Mesenchymal stem cell (in vitro differentiated cells and primary cell): ENCODE results near the gene A1BG.

ENCODE experiments used
- DNase-seq: peaks from one replicate; pipeline ENCODE4 v3.0.0-alpha.2; 2013
- H2AFZ ChIP-seq: one replicate; pipeline ENCODE4 v1.6.1; 2013; ENCODE audit warnings: low read depth, mild to moderate bottlenecking, control low read depth, inconsistent platforms, low read length, moderate library complexity
- H2AK5ac ChIP-seq: 2 replicates; pipeline ENCODE4 v1.6.1; 2013; ENCODE audit warnings: low read length, moderate library complexity, mild to moderate bottlenecking, inconsistent platforms; ENCODE audit not compliant: severe bottlenecking
- H2BK120ac ChIP-seq: one replicate; pipeline ENCODE4 v1.6.1; 2013; ENCODE audit warnings: low read depth, mild to moderate bottlenecking, inconsistent platforms, low read length, moderate library complexity
- H2BK12ac ChIP-seq, 2 experiments: one replicate each; pipeline ENCODE4 v1.6.1; 2013; ENCODE audit warnings: inconsistent platforms in 2 of 2, low read length in 2 of 2, mild to moderate bottlenecking in 2 of 2, moderate library complexity in 2 of 2, control low read depth in 1 of 2
- H2BK15ac ChIP-seq: one replicate; pipeline ENCODE4 v1.6.1; 2013; ENCODE audit warnings: mild to moderate bottlenecking, low read depth, inconsistent platforms; ENCODE audit not compliant: poor library complexity, severe bottlenecking
- H2BK5ac ChIP-seq: 2 replicates; pipeline ENCODE4 v1.6.1; 2013; ENCODE audit warnings: low read depth, mild to moderate bottlenecking, low read length, control low read depth, inconsistent platforms; ENCODE audit not compliant: poor library complexity, severe bottlenecking
- H3K14ac ChIP-seq, 2 experiments: one replicate each; pipeline ENCODE4 v1.6.1; 2013; ENCODE audit warnings: inconsistent platforms in 2 of 2, low read length in 2 of 2, control low read depth in 1 of 2, mild to moderate bottlenecking in 1 of 2, moderate library complexity in 1 of 2
- H3K18ac ChIP-seq, 2 experiments: one replicate each; pipeline ENCODE4 v1.6.1; 2013; ENCODE audit warnings: inconsistent platforms in 2 of 2, low read length in 2 of 2, control low read depth in 1 of 2, low read depth in 1 of 2, mild to moderate bottlenecking in 1 of 2
- H3K23ac ChIP-seq, 2 experiments: one replicate each; pipeline ENCODE4 v1.6.1; 2013; ENCODE audit warnings: inconsistent platforms in 2 of 2, low read length in 2 of 2, mild to moderate bottlenecking in 2 of 2, moderate library complexity in 2 of 2, control low read depth in 1 of 2
- H3K27ac ChIP-seq: 2 replicates; pipeline ENCODE4 v1.5.1; 2013; ENCODE audit warnings: mild to moderate bottlenecking, moderate library complexity, low read length, control low read depth, inconsistent platforms; ENCODE audit not compliant: poor library complexity, severe bottlenecking
- H3K27me3 ChIP-seq, 2 experiments: 2 replicates each; pipeline versions ENCODE4 v1.6.1 to v1.7.0; 2013; ENCODE audit warnings: low read length in 2 of 2, mild to moderate bottlenecking in 2 of 2, moderate library complexity in 2 of 2, control low read depth in 1 of 2, inconsistent platforms in 1 of 2; ENCODE audit not compliant: control insufficient read depth in 1 of 2, insufficient read depth in 1 of 2
- H3K36me3 ChIP-seq, 2 experiments: 2 replicates each; pipeline versions ENCODE4 v1.6.1 to v1.7.0; 2013; ENCODE audit warnings: low read length in 2 of 2, control low read depth in 1 of 2, inconsistent platforms in 1 of 2, low read depth in 1 of 2, mild to moderate bottlenecking in 1 of 2; ENCODE audit not compliant: insufficient read depth in 2 of 2, control insufficient read depth in 1 of 2
- H3K4ac ChIP-seq, 2 experiments: one replicate each; pipeline ENCODE4 v1.6.1; 2013; ENCODE audit warnings: inconsistent platforms in 2 of 2, low read length in 2 of 2, mild to moderate bottlenecking in 2 of 2, moderate library complexity in 2 of 2, control low read depth in 1 of 2, low read depth in 1 of 2
- H3K4me1 ChIP-seq: 2 replicates; pipeline ENCODE4 v1.6.1; 2013; ENCODE audit warnings: low read depth, low read length, control low read depth; ENCODE audit not compliant: control insufficient read depth, insufficient read depth
- H3K4me2 ChIP-seq: 2 replicates; pipeline ENCODE4 v1.6.1; 2013; ENCODE audit warnings: low read length, mild to moderate bottlenecking, inconsistent platforms; ENCODE audit not compliant: poor library complexity, severe bottlenecking
- H3K4me3 ChIP-seq, 2 experiments: 2 replicates each; pipeline versions ENCODE4 v1.5.1 to v1.7.0; 2013; ENCODE audit warnings: low read length in 2 of 2, mild to moderate bottlenecking in 2 of 2, control low read depth in 1 of 2, low read depth in 1 of 2; ENCODE audit not compliant: insufficient read depth in 1 of 2
- H3K79me1 ChIP-seq: replicated peaks from 2 replicates; pipeline ENCODE4 v1.6.1; 2013; ENCODE audit warnings: mild to moderate bottlenecking, control low read depth, low read length, inconsistent platforms; ENCODE audit not compliant: poor library complexity, severe bottlenecking
- H3K9ac ChIP-seq: 2 replicates; pipeline ENCODE4 v1.7.0; 2013; ENCODE audit warnings: mild to moderate bottlenecking, low read length, moderate library complexity
- H3K9me3 ChIP-seq: 2 replicates; pipeline ENCODE4 v1.7.0; 2013; ENCODE audit warnings: mild to moderate bottlenecking, low read length; ENCODE audit not compliant: control insufficient read depth
- H4K8ac ChIP-seq: one replicate; pipeline ENCODE4 v1.6.1; 2013; ENCODE audit warnings: inconsistent platforms, mild to moderate bottlenecking, low read length, moderate library complexity
- H4K91ac ChIP-seq: one replicate; pipeline ENCODE4 v1.6.1; 2013; ENCODE audit warnings: mild to moderate bottlenecking, low read length, inconsistent platforms
- WGBS: methylation state at CpG from one replicate; pipeline ENCODE4 v1.1.7; 2013; ENCODE audit warnings: mixed read lengths; 5-methylcytosine and 5-hydroxymethylcytosine counted together

Gene A1BG

DNA sequence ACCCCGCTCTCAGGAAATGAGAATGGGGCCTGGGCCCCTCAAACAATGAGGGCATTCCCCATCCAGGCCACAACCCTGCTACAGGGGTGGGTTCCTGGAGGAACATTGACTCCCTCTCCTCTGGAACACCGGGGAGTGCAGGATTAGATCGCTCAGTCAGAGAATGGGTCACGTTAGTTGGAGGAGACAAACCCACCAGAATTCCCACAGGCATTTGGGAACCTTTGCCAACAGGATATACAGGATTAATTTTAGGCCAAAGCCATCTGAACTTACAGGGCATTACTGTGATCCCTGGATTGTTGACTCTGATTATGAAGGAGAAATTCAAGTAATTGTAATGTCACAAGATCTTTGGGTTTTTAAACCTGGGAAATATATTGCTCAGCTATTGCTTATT, 45.6 kb downstream of the A1BG start:
- no peak overlapping the region for H3K23ac ChIP-seq
- no peak overlapping the region for H3K18ac ChIP-seq
- no peak overlapping the region for H3K4me2 ChIP-seq
- WGBS: 96% methylated on average over 4 of the region's 4 CpGs
- H2BK12ac ChIP-seq: no peak overlapping the region
- H4K8ac ChIP-seq: no peak overlapping the region
- no peak overlapping the region for H2BK15ac ChIP-seq
- H4K91ac ChIP-seq: no peak overlapping the region
- no peak overlapping the region for H2BK5ac ChIP-seq
- H2BK120ac ChIP-seq: no peak overlapping the region
- H3K9me3 ChIP-seq: no peaks in the 10 kb centered on the region
- H3K9ac ChIP-seq: no peak overlapping the region
- DNase-seq: no peak
- H3K27me3 ChIP-seq: no peaks in the 10 kb centered on the region
- H3K4me1 ChIP-seq: peaks cover 3% of the 10 kb centered on the region
- no peak overlapping the region for H3K14ac ChIP-seq
- H2AK5ac ChIP-seq: no peak overlapping the region
- no peak overlapping the region for H3K4me3 ChIP-seq
- H3K79me1 ChIP-seq: peaks cover 40% of the 10 kb centered on the region
- no peak overlapping the region for H2AFZ ChIP-seq
- no peak overlapping the region for H3K27ac ChIP-seq
- H3K4ac ChIP-seq: no peak overlapping the region
- peaks cover 31 to 56% of the 10 kb centered on the region in 2 experiments for H3K36me3 ChIP-seq

DNA sequence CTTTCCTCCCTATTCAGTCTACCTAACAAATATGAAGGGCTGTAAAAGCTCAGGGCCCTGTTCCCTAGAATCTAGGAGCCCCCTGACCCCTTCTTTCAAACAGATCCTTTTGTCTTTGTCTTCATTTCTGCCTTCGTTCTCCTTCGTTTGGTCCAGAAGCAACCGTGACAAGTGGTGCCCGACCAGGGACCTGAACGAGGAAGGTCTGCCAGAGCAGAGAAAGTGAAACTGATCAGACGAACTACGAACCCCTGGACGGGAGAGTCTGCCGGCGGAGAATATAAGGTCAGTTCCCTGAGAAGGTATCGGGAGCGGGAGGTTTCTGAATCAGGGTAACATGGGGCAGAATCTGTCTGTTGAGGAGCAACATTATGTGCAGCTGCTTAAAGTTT, 47.4 kb downstream of the A1BG start:
- Histone ChIP-seq H3K9ac (peak overlapping the region; percentile 98), H2BK12ac (no peak overlapping the region), H2AK5ac (no peak overlapping the region), H2BK120ac (no peak overlapping the region), H2AFZ (no peak overlapping the region), H3K18ac (no peak overlapping the region), H3K9me3 (peaks cover 11% of the 10 kb centered on the region), H2BK5ac (no peak overlapping the region), H3K4ac (no peak overlapping the region), H2BK15ac (no peak overlapping the region), H3K27ac (no peak overlapping the region), H4K8ac (no peak overlapping the region), H3K27me3 (no peaks in the 10 kb centered on the region), H3K23ac (no peak overlapping the region), H4K91ac (no peak overlapping the region), H3K4me2 (peak overlapping the region; percentile 62), H3K14ac (no peak overlapping the region), H3K4me1 (peaks cover 3% of the 10 kb centered on the region), H3K4me3 (peak overlapping the region; percentile 77 to 99), H3K79me1 (peaks cover 34% of the 10 kb centered on the region), H3K36me3 (peaks cover 21 to 56% of the 10 kb centered on the region in 2 experiments)
- 74% methylated on average over 12 of the region's 12 CpGs for WGBS
- peak; percentile 38 for DNase-seq

DNA sequence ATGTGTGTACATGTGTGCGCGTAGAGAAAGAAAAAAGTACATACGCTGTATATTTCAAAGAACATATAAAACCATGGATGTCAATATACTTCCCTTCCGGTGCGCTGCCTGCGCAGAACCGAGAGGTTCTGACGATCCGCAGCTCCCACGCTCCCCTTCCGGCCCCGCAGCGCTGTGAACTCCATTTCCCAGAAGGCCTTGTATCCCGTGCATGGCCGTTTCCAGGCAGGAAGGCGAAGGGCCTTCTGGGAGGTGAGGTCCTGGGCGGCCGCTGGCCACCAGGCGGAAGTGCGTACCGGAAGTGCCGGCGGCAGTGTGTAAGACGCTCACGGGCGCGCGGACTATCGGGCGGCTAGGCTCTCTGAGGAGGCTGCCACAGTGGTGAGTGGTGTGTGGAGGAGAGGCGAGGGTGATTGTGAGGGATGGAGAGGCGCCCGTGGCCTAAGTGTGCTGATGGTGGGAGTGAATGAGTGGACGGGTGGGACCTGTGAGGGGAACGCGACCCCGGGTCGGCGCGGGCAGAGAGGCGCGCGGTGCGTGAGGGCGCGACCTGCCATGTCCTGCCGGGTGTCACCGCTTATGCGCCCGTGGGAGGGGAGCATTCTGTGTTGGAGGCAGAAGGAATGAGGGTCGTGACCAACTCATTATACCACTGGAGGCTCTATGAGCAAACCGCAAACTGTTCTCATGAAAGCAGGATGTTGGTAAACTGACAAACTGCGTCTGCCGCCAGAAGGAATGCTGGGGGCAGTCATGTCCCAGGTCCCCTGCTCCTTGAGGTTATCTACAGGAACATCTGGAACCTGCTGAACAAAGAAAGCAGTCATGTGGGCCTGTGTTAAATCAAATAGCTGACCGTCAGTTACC, 48.0 kb downstream of the A1BG start, which contains the start of gene ERVK3-1:
ERVK3-1 (plus strand) TSS at position 313 of the 867 bp plus-strand sequence. CDS start 6,792 bp downstream, outside the sequence.
- peak within 1 kb of the TSS; percentile 77 to 99 for H3K4me3 ChIP-seq
- H3K9me3 ChIP-seq: peaks cover 17% of the 10 kb centered on the region
- H3K4ac ChIP-seq: peak within 1 kb of the TSS; percentile 62 to 65
- H4K8ac ChIP-seq: peak within 1 kb of the TSS; percentile 74
- DNase-seq: peak; percentile 99
- H2AFZ ChIP-seq: peak within 1 kb of the TSS; percentile 87
- H3K14ac ChIP-seq: peak within 1 kb of the TSS in 1 of 2 experiments; percentile 89
- H3K4me1 ChIP-seq: peaks cover 3% of the 10 kb centered on the region
- peak within 1 kb of the TSS; percentile 70 to 96 for H3K18ac ChIP-seq
- H3K79me1 ChIP-seq: peaks cover 40% of the 10 kb centered on the region
- H2BK120ac ChIP-seq: no peak within 1 kb of the TSS
- no peaks in the 10 kb centered on the region for H3K27me3 ChIP-seq
- no peak within 1 kb of the TSS for H2BK5ac ChIP-seq
- WGBS: under 1% methylated on average over 52 of the region's 55 CpGs
- H3K9ac ChIP-seq: peak within 1 kb of the TSS; percentile 98
- peak within 1 kb of the TSS in 1 of 2 experiments; percentile 81 for H3K23ac ChIP-seq
- H3K36me3 ChIP-seq: peaks cover 24 to 63% of the 10 kb centered on the region in 2 experiments
- no peak within 1 kb of the TSS for H2AK5ac ChIP-seq
- peak within 1 kb of the TSS in 1 of 2 experiments; percentile 37 for H2BK12ac ChIP-seq
- peak within 1 kb of the TSS; percentile 30 for H3K27ac ChIP-seq
- peak within 1 kb of the TSS; percentile 81 for H4K91ac ChIP-seq
- peak within 1 kb of the TSS; percentile 63 for H3K4me2 ChIP-seq
- H2BK15ac ChIP-seq: no peak within 1 kb of the TSS

DNA sequence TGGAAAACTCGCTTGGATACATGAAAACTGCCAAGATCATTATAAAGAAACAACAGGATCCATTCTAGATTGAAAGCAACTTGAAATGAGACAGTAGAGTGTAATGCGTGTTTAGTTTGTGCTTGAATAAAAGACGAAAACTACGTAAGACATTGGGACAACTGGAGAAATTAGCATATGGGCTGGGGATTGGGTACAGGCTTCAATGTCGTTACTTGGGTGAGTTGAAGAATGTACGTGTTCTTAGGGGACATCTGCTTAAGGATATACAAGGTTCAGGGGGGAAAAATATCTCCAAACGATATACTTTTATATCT, 48.6 kb downstream of the A1BG start:
- no peak overlapping the region for H2BK15ac ChIP-seq
- no peak overlapping the region for H3K18ac ChIP-seq
- 17% methylated on average over 6 of the region's 7 CpGs for WGBS
- DNase-seq: no peak
- H3K14ac ChIP-seq: no peak overlapping the region
- no peak overlapping the region for H2BK120ac ChIP-seq
- H2BK12ac ChIP-seq: no peak overlapping the region
- H3K4me1 ChIP-seq: peaks cover 3% of the 10 kb centered on the region
- H3K79me1 ChIP-seq: peaks cover 43% of the 10 kb centered on the region
- H2AFZ ChIP-seq: no peak overlapping the region
- H3K9me3 ChIP-seq: peaks cover 23% of the 10 kb centered on the region
- no peak overlapping the region for H2BK5ac ChIP-seq
- H3K27ac ChIP-seq: peak overlapping the region; percentile 30
- H3K36me3 ChIP-seq: peaks cover 30 to 63% of the 10 kb centered on the region in 2 experiments
- peak overlapping the region; percentile 63 for H3K4me2 ChIP-seq
- H3K27me3 ChIP-seq: no peaks in the 10 kb centered on the region
- H4K8ac ChIP-seq: no peak overlapping the region
- no peak overlapping the region for H4K91ac ChIP-seq
- H3K23ac ChIP-seq: no peak overlapping the region
- H3K4ac ChIP-seq: no peak overlapping the region
- H3K4me3 ChIP-seq: peak overlapping the region in 1 of 2 experiments; percentile 99
- H3K9ac ChIP-seq: peak overlapping the region; percentile 98
- H2AK5ac ChIP-seq: no peak overlapping the region
